ENCODE measurements around the gene EN2. TPM values are rescaled to one million over a fixed set of nuclear protein-coding genes. Genes with fewer than 3 reads are reported as not detected.

EN2 gene
- total and polyA plus RNA-seq, 2 donors (not counting 1 experiment from before 2014, with no cell fraction given), result not detected

DNA sequence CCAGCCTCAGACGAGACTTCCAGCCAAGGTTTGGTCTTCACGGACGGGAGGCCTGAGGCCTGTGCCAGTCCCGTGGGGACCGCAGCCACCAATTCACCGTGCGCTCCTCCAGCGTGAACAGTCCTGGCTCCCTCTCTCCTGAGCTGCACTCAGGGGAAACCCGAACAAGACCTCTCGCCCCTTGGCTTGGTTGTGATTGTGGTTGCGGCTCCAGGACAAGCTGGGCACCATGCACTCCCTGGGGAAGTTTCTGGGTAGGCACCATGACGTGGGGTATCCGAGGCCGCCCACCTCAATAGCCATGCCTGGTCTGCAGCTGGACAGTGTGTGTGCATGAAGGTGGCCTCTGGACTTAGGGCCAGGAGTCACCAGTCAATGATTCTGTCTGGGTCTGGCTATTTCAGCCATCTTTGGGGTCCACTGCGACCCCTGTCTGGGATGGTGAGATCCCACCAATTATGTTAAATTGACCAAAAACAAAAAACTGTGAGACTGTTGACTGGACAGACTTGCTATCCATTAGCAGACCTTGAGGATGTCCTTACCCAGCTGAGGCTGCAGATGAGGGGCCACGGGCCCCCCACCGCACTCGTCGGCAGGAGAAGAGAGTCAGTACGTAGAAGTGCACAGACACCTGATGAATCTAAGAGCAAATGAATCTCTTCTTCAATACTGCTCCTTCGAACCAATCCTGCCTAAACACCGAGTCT, 33.5 kb upstream of the EN2 start:
- Histone ChIP-seq H3K4me1 (ENCODE audit: control insufficient read depth in 2 of 2, insufficient read depth in 2 of 2, low read length in 2 of 2) (no peaks in the 10 kb centered on the region), H3K9ac (ENCODE audit: low read length) (no peak overlapping the region), H3K36me3 (replicated peaks in 1 of 2; ENCODE audit: control extremely low read depth in 1 of 2, control insufficient read depth in 1 of 2, extremely low read depth in 1 of 2, insufficient read depth in 2 of 2, low read length in 1 of 2) (no peaks in the 10 kb centered on the region), H4K20me1 (ENCODE audit: control insufficient read depth, insufficient read depth, low read length, poor library complexity, severe bottlenecking) (no peaks in the 10 kb centered on the region), H3K27me3 (replicated peaks in 1 of 4; ENCODE audit: control extremely low read depth in 1 of 4, control insufficient read depth in 3 of 4, insufficient read depth in 4 of 4, low read length in 3 of 4) (peaks cover 0 to 9% (median 0%) of the 10 kb centered on the region in 4 experiments), H3K27ac (ENCODE audit: low read length in 2 of 2) (no peak overlapping the region), H3K4me3 (ENCODE audit: control extremely low read depth in 1 of 5, extremely low read depth in 1 of 5, insufficient read depth in 1 of 5, low read depth in 2 of 5, low read length in 4 of 5) (no peak overlapping the region), H3K4me2 (replicated peaks; ENCODE audit: low read depth, low read length, poor library complexity, severe bottlenecking) (no peak overlapping the region), H3K79me2 (ENCODE audit: control insufficient read depth, insufficient read depth, low read length) (no peaks in the 10 kb centered on the region), H2AFZ (ENCODE audit: insufficient read depth, low read depth, low read length, poor library complexity, severe bottlenecking) (no peak overlapping the region), H3K9me3 (ENCODE audit: control extremely low read depth in 1 of 3, control insufficient read depth in 2 of 3, insufficient read depth in 1 of 3, low read length in 2 of 3) (peaks cover 0 to 7% (median 0%) of the 10 kb centered on the region in 3 donors)
- no peaks in the 10 kb centered on the region for H3K4me1 Mint-ChIP-seq
- POLR2A ChIA-PET, result no interaction called here
- H3K27me3 Mint-ChIP-seq, result peaks cover 39% of the 10 kb centered on the region
- intact Hi-C loops (cut with micrococcal nuclease), result no loop called here
- no peak overlapping the region for H3K4me3 Mint-ChIP-seq
- CTCF ChIA-PET, result interaction anchor here (1.3 kb wide), 1 partner anchor 10 kb away, joined by 3 read pairs; no protein-coding TSS in a partner anchor
- no peaks in the 10 kb centered on the region for H3K9me3 Mint-ChIP-seq (ENCODE audit: insufficient read depth)
- WGBS (ENCODE audit: insufficient coverage), result 94% methylated on average over 20 of the region's 22 CpGs
- TF ChIP-seq EZH2 (IDR thresholded peaks at IDR 0.05; ENCODE audit: borderline replicate concordance, insufficient read depth, low read depth, low read length, poor library complexity, severe bottlenecking), result no peak
- TF ChIP-seq, protein P1, sequence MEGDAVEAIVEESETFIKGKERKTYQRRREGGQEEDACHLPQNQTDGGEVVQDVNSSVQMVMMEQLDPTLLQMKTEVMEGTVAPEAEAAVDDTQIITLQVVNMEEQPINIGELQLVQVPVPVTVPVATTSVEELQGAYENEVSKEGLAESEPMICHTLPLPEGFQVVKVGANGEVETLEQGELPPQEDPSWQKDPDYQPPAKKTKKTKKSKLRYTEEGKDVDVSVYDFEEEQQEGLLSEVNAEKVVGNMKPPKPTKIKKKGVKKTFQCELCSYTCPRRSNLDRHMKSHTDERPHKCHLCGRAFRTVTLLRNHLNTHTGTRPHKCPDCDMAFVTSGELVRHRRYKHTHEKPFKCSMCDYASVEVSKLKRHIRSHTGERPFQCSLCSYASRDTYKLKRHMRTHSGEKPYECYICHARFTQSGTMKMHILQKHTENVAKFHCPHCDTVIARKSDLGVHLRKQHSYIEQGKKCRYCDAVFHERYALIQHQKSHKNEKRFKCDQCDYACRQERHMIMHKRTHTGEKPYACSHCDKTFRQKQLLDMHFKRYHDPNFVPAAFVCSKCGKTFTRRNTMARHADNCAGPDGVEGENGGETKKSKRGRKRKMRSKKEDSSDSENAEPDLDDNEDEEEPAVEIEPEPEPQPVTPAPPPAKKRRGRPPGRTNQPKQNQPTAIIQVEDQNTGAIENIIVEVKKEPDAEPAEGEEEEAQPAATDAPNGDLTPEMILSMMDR (IDR thresholded peaks at IDR 0.05), result no peak
- ATAC-seq (ENCODE audit: low read depth) (no peak), DNase-seq (no peak)
- H3K27ac Mint-ChIP-seq, result no peak overlapping the region

DNA sequence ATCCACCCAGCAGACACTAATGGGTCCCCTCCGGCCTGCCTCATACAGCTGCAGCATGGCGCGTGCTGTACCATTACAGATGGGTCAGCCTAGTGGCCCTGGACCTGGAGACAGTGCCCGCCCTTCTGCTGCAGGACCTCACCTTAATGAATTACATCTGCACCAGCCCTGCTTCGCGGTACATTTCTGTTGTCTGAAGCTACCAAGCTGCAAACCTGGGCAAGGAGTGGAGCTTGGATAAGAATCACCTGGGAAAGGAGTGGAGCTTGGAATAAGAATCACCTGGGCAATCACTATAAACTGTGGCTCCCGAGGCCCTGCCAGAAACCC, 33.0 kb upstream of the EN2 start:
- CTCF ChIA-PET, result interaction anchor here (1.3 kb wide), 1 partner anchor 10 kb away, joined by 3 read pairs; no protein-coding TSS in a partner anchor
- peaks cover 0 to 10% (median 0%) of the 10 kb centered on the region in 3 donors for H3K9me3 ChIP-seq (ENCODE audit: control extremely low read depth in 1 of 3, control insufficient read depth in 2 of 3, insufficient read depth in 1 of 3, low read length in 2 of 3)
- no peak overlapping the region for H3K4me3 ChIP-seq (ENCODE audit: control extremely low read depth in 1 of 5, extremely low read depth in 1 of 5, insufficient read depth in 1 of 5, low read depth in 2 of 5, low read length in 4 of 5)
- Mint-ChIP-seq H3K9me3 (ENCODE audit: insufficient read depth) (no peaks in the 10 kb centered on the region), H3K4me3 (no peak overlapping the region), H3K4me1 (no peaks in the 10 kb centered on the region), H3K27me3 (peaks cover 38% of the 10 kb centered on the region), H3K27ac (no peak overlapping the region)
- H3K4me1 ChIP-seq (ENCODE audit: control insufficient read depth in 2 of 2, insufficient read depth in 2 of 2, low read length in 2 of 2), result no peaks in the 10 kb centered on the region
- DNase-seq, result no peak
- no peak overlapping the region for H3K4me2 ChIP-seq (replicated peaks; ENCODE audit: low read depth, low read length, poor library complexity, severe bottlenecking)
- no peak overlapping the region for H2AFZ ChIP-seq (ENCODE audit: insufficient read depth, low read depth, low read length, poor library complexity, severe bottlenecking)
- H3K79me2 ChIP-seq (ENCODE audit: control insufficient read depth, insufficient read depth, low read length), result no peaks in the 10 kb centered on the region
- no peak overlapping the region for H3K9ac ChIP-seq (ENCODE audit: low read length)
- H3K27me3 ChIP-seq (replicated peaks in 1 of 4; ENCODE audit: control extremely low read depth in 1 of 4, control insufficient read depth in 3 of 4, insufficient read depth in 4 of 4, low read length in 3 of 4), result peaks cover 0 to 9% (median 0%) of the 10 kb centered on the region in 4 experiments
- no peak for ATAC-seq (ENCODE audit: low read depth)
- no peaks in the 10 kb centered on the region for H3K36me3 ChIP-seq (replicated peaks in 1 of 2; ENCODE audit: control extremely low read depth in 1 of 2, control insufficient read depth in 1 of 2, extremely low read depth in 1 of 2, insufficient read depth in 2 of 2, low read length in 1 of 2)
- POLR2A ChIA-PET, result no interaction called here
- no peak overlapping the region for H3K27ac ChIP-seq (ENCODE audit: low read length in 2 of 2)
- TF ChIP-seq, protein P1 (IDR thresholded peaks at IDR 0.05), result no peak
- 86% methylated on average over 6 of the region's 7 CpGs for WGBS (ENCODE audit: insufficient coverage)
- intact Hi-C loops (cut with micrococcal nuclease), result no loop called here
- H4K20me1 ChIP-seq (ENCODE audit: control insufficient read depth, insufficient read depth, low read length, poor library complexity, severe bottlenecking), result no peaks in the 10 kb centered on the region
